GM12891 (cell line): ENCODE measurements around the gene OTOG.

Experiments used
- POLR2A ChIP-seq: IDR thresholded peaks from 2 replicates; pipeline ENCODE4 v1.6.1; 2011; ENCODE audit warnings: low read depth, low read length, control low read depth
- POLR2AphosphoS5 ChIP-seq: IDR thresholded peaks from 2 replicates; pipeline ENCODE4 v1.6.1; 2011; ENCODE audit warnings: low read depth, low read length, control low read depth
- SPI1 ChIP-seq: IDR thresholded peaks from 2 replicates; pipeline ENCODE4 v1.6.1; 2011; ENCODE audit warnings: low read depth, low read length, control low read depth
- TAF1 ChIP-seq: IDR thresholded peaks from 2 replicates; pipeline ENCODE4 v1.6.1; 2011; ENCODE audit warnings: low read depth, low read length, control low read depth

DNA sequence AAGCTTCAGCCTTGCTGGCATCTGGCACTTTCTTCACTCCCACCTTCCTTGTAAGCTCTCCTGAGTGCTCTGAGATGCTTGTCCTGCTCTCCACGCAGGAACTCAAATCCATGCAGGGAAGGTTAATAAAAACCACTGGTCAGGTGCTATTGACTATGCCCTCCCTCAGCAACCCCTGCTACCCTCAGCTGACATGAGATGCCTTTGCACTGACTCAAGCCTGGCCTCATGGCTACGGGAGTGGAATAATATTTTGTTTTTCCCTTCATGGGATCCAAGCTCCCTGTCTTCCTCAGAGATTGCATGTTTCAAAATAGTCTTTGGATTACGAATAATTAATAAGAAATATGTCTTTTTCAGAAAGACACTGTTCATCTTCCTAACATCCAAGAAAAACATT lies 38.8 kb upstream of the OTOG start:
- TF ChIP-seq POLR2A (no peak), POLR2AphosphoS5 (no peak), SPI1 (no peak), TAF1 (no peak)
